WERI-Rb-1 (cell line): ENCODE results near the gene ME3.

Source experiments
- DNase-seq: peaks from one replicate; pipeline ENCODE4 v3.0.0-alpha.2; 2020
- H3K27ac ChIP-seq: fragments of 250-450 bp; sonication (Bioruptor Pico); 2 replicates; pipeline ENCODE4 v1.5.1; 2020; ENCODE audit warnings: mild to moderate bottlenecking, moderate library complexity
- H3K27me3 ChIP-seq: fragments of 250-450 bp; sonication (Bioruptor Pico); 2 replicates; pipeline ENCODE4 v1.5.1; 2021; ENCODE audit warnings: mild to moderate bottlenecking, low read depth, moderate library complexity; ENCODE audit not compliant: insufficient read depth, severe bottlenecking
- H3K36me3 ChIP-seq: fragments of 250-450 bp; sonication (Bioruptor Pico); 2 replicates; pipeline ENCODE4 v1.5.1; 2020; ENCODE audit warnings: mild to moderate bottlenecking, moderate library complexity
- H3K4me3 ChIP-seq: 2 replicates; pipeline ENCODE4 v1.5.1; 2011; ENCODE audit warnings: low read depth, mild to moderate bottlenecking, control low read depth, low read length
- H3K9me3 ChIP-seq: fragments of 250-450 bp; sonication (Bioruptor Pico); 2 replicates; pipeline ENCODE4 v1.5.1; 2021; ENCODE audit warnings: mild to moderate bottlenecking, moderate library complexity; ENCODE audit not compliant: severe bottlenecking
- CTCF ChIP-seq: IDR thresholded peaks from 2 replicates; pipeline ENCODE4 v1.5.1; 2011; ENCODE audit warnings: low read depth, mild to moderate bottlenecking, control low read depth, inconsistent platforms, low read length

ME3 gene

DNA sequence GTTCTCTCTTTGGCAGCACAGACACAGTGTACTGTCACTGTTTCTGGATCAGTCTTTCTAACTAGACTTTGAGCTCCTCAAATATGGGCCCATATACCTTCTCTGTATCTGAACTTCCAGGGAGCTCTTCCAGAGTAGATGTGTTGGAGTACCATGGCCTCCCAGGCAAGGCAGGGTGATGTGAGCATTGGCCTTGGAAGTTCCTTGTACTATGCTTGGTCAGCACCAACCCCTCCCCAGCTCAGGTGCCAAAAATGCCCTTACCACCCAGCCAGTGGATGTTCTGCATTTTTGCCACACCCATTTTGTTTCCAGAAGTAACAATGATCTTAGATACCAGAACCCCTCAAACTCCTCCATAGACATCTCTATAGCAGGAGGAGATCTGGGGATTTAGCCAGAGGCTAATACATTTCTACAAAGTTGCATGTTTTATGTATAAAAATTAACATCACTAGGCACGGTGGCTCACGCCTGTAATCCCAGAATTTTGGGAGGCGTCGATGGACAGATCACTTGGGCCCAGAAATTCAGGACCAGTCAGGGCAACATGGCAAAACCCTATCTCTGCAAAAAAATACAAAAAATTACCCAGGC, 165.1 kb downstream of the ME3 start:
- Histone ChIP-seq H3K36me3 (peaks cover 29% of the 10 kb centered on the region), H3K27me3 (no peaks in the 10 kb centered on the region), H3K4me3 (no peak overlapping the region), H3K9me3 (no peaks in the 10 kb centered on the region), H3K27ac (no peak overlapping the region)
- TF ChIP-seq CTCF: no peak
- DNase-seq: no peak

- Histone ChIP-seq H3K9me3 (no peaks in the 10 kb centered on the region), H3K27ac (no peak overlapping the region), H3K27me3 (no peaks in the 10 kb centered on the region), H3K36me3 (peaks cover 29% of the 10 kb centered on the region), H3K4me3 (no peak overlapping the region)
- no peak for DNase-seq
- TF ChIP-seq CTCF: no peak
Observed at GRCh38 chr11:86506235-86506634, 166.2 kb downstream of the ME3 start.

DNA sequence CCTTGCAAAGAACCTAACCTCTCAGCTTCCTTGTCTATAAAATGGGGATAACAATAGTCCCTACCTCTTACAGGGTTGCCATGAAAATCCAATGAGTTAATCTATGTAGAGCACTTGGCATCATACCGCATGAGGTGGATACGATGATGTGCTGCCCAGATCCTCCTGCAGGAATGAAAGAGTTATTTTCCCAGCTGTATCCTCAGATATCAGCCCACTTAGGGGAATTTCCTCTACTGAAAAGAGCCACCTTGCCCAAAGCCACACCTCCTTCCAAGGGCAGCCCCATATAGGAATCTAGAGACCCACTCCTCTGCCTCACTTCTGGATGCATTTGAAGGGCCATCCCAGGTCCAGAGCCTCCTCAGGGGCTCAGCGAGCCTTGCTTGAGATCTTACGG, 169.3 kb downstream of the ME3 start:
- H3K36me3 ChIP-seq: peaks cover 34% of the 10 kb centered on the region
- no peaks in the 10 kb centered on the region for H3K27me3 ChIP-seq
- no peak overlapping the region for H3K4me3 ChIP-seq
- no peak for TF ChIP-seq CTCF
- DNase-seq: no peak
- no peak overlapping the region for H3K27ac ChIP-seq
- H3K9me3 ChIP-seq: no peaks in the 10 kb centered on the region

DNA sequence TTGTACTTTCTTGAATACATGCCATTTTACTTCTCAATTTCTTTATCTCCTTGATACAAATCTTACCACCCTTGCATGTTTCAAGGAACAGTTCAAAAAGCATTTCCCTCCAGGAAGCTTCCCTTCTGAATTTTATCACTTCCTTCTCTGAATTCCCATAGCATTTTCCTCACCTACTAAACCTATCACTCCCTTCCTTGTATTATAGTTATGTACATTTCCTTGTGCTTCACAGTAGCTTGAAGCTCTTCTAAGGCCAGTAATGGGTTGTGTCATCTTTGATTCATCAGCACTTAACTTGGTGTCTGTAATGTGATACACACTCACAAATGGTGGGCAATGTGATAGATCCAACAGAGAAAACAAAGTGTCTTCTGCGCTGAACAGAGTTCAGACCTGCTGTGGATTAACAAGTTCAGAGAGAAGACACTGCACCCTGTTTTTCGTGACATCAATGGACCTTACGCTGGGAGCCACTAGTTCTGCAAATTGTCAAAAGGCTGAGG, 170.2 kb downstream of the ME3 start:
- Histone ChIP-seq H3K27ac (no peak overlapping the region), H3K27me3 (no peaks in the 10 kb centered on the region), H3K9me3 (no peaks in the 10 kb centered on the region), H3K4me3 (no peak overlapping the region), H3K36me3 (peaks cover 28% of the 10 kb centered on the region)
- no peak for TF ChIP-seq CTCF
- DNase-seq: no peak

- no peak for TF ChIP-seq CTCF
- Histone ChIP-seq H3K27ac (no peak overlapping the region), H3K4me3 (no peak overlapping the region), H3K9me3 (no peaks in the 10 kb centered on the region), H3K27me3 (no peaks in the 10 kb centered on the region), H3K36me3 (peaks cover 24% of the 10 kb centered on the region)
- no peak for DNase-seq
Observed at GRCh38 chr11:86500500-86501140, 171.8 kb downstream of the ME3 start.
